Ammon's horn (tissue), 1 donor: ENCODE results near the gene MEGF6.

Experiments used
- DNase-seq: peaks from one replicate; pipeline ENCODE4 v3.0.0-alpha.2; 2016; ENCODE audit warnings: low spot score

The MEGF6 gene

DNA sequence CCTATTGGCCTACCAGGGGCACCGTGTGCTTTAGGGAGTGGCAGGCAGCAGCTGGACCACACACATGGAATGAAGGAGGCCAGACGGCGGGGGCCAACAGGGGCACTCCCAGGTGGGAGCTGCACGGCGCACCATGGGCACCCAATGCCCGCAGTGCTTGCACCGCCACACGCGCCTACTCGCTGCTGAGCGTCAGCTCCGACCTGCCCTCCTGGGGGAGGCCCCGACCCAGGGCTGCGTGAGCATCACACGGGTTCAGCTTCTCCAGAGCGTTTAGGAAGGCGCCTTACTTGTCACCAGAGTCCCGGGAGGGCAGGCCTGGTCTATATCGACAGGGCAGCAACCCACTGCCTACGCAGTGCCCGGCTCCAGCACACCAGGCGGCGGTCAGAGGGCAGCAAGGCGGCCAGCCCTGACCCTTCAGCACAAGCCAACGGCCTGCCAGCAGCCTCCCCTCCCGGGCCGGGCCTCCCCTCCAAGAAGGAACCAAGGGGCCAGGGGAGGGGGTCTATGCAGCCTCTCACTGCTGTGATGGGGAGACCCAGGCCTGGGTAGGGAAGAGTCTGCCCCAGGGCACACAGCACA is 91.9 kb downstream of the MEGF6 start:
- no peak for DNase-seq

- no peak for DNase-seq
These were observed 92.6 kb downstream of the MEGF6 start for GRCh38 chr1:3518756-3519155.

GRCh38 chr1:3518256-3518655 is 93.1 kb downstream of the MEGF6 start:
- no peak for DNase-seq

DNA sequence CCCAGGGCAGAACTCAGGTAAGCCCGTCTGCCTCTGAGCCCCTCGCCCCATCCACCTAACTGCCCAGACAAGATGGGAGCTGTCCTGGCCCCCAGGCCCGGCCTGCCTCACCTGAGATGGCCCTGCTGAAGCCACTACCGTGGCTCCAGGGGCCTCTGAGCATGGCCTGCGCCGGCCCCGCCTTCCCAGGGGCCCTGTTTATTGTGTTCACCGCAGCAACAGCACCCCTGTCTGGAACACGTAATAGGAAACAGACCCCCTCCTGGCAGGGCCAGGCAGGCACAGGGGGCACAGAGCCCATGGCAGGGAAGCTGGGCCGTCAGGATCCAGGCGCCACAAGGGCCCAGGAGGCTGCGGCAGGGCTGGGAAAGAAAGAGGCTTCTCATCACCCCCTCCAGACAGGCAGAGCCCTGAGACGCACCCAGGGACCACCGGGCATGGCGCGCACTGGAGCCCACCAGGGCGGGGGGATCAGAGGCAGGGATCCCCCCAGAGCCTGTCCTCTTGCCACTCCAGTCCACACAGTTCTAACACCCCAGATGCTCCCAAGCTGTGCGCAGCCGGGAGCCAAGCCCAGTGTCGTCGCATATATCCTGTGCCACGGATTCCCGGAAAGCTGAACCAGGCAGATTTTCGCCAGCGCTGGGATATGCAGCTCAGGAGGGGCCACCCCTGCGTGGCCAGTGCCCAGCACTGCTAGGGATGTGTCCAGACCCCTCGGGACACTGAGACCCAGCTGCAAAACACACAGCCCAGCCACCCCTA is 94.2 kb downstream of the MEGF6 start:
- no peak for DNase-seq

- no peak for DNase-seq
These were observed 94.8 kb downstream of the MEGF6 start for GRCh38 chr1:3516481-3516869.

GRCh38 chr1:3515774-3516480 is 95.4 kb downstream of the MEGF6 start:
- DNase-seq: no peak

GRCh38 chr1:3515272-3515671 is 96.0 kb downstream of the MEGF6 start:
- no peak for DNase-seq

GRCh38 chr1:3514404-3514803 is 96.9 kb downstream of the MEGF6 start:
- DNase-seq: no peak

- no peak for DNase-seq
These were observed 99.5 kb downstream of the MEGF6 start for GRCh38 chr1:3511856-3512255.

GRCh38 chr1:3511306-3511705 is 100.0 kb downstream of the MEGF6 start:
- DNase-seq: no peak

- no peak for DNase-seq
These were observed 100.4 kb downstream of the MEGF6 start for GRCh38 chr1:3510956-3511250.

GRCh38 chr1:3510136-3510955 is 101.0 kb downstream of the MEGF6 start:
- peak; percentile 16 for DNase-seq

GRCh38 chr1:3509721-3510120 is 101.6 kb downstream of the MEGF6 start:
- DNase-seq: no peak

DNA sequence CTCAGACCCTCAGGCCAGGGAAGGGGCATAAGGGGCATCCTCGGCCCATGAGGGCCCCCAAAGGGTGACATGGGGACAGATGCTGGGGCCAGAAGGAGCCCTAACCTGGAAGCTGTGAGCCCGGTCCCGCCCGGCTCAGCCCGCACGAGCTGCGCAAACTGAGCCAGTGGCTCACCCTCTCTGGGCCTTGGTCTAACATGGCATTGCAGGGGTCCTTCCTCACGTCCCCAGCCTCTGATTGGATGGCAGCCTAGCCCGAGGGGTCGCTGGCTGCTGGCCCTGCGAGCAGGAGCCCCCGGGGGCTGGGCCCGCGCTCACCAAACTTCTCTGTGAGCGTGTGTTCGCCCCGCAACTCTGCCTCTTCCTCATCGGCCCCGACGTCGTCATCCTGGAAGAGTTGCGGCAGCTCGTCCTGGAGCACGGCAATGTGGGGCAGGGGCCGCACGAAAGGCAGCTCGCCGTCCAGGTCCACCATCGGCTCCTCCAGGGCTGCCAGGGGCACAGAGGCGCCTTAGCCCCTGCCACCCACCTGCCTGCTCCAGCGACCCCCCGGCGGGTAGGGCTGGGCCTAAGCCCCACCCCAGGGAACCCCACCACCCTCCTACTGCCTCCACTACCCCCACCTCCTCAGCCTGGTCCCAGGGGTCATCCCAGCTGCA is 102.4 kb downstream of the MEGF6 start:
- DNase-seq: no peak

- DNase-seq: no peak
These were observed 103.6 kb downstream of the MEGF6 start for GRCh38 chr1:3507636-3508275.

DNA sequence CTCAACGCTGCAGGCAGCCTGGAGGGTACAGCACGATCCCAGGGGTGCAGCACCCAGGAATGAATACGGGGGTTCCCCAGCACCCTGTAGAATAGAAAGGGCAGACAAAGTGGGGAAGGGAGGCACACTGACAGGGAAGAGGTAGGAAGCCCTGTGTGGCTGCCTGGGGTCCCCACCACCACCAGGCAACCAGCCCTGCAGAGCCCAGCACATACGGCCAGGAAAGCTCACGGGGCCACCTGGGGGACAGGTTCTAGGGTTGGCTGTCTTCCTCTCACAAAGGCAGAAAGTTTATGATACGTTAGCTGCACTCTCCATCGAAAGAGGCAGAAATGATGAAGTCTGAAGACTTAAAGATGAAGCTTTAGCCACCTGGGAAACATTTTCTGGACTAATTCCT is 104.4 kb downstream of the MEGF6 start:
- no peak for DNase-seq

DNA sequence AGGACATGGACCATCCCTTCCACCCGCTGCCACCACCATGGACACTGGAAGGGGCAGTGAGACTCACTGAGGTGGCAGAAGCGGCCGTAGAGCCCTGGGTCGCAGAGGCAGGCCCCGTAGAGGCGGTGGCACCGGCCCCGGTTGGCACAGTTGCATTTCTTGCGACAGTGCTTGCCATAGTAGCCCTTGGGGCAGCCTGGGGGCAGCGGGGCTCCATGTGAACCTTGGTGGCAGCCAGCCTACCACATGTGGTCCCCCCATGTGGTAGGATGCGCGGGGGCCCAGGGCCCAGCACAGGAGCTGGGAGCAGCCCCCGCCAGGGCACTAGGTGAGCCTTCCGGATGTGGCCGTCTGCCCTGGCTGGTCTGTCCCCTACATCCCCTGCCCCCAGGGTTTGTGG is 105.3 kb downstream of the MEGF6 start:
- DNase-seq: no peak

DNA sequence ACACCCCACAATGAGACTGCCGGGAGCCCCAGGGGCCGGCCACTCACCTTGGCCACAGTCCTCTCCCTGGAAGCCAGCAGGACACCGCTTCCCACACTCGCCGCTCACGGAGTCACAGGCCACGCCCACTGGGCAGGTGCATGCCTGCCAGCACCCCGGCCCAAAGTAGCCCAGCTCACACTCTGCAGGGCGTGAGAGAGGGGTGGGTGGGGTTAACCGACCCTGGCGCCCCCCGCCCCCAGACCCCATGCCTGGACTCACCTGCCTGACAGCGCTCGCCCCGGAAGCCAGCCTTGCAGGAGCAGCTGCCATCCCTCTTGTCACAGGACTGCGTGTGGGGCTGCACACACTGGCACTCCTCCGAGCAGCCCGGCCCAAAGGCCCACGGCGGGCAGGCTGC is 106.1 kb downstream of the MEGF6 start:
- no peak for DNase-seq

DNA sequence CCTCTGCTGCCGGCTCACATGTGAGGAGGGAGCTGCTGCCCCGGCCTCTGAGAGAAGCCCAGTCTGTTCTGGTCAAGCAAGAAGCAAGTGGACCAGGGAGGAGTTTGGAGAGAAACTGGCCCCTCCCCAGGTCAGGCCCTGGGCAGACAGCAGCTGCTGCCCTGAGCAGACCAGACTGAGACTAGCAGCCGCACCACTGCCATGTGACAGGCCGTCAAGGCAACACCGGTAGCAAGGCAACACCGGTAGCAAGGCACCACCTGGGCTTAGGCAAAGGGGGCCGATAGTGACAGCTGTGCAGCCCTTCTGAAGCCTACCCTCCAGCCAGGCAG is 106.5 kb downstream of the MEGF6 start:
- DNase-seq: no peak

- DNase-seq: peak; percentile 71
These were observed 107.0 kb downstream of the MEGF6 start for GRCh38 chr1:3504151-3504821.

- DNase-seq: no peak
These were observed 107.8 kb downstream of the MEGF6 start for GRCh38 chr1:3503525-3503886.
